GM12891 (cell line): ENCODE measurements around the gene PSMC3.

Experiments
- DNase-seq: peaks from one replicate; pipeline ENCODE4 v3.0.0; 2011; ENCODE audit warnings: low spot score; ENCODE audit not compliant: insufficient read length
- FAIRE-seq: peaks from 2 replicates; lab custom pipeline; 2011; peaks lifted over from hg19 to GRCh38; lab: Jason Lieb, UNC
- PAX5 ChIP-seq: IDR thresholded peaks from 2 replicates; pipeline ENCODE4 v1.6.1; 2011; ENCODE audit warnings: low read length, moderate library complexity, mild to moderate bottlenecking; ENCODE audit not compliant: insufficient read depth, severe bottlenecking
- POLR2A ChIP-seq: IDR thresholded peaks from 2 replicates; pipeline ENCODE4 v1.6.1; 2011; ENCODE audit warnings: low read depth, low read length, control low read depth
- POLR2AphosphoS5 ChIP-seq: IDR thresholded peaks from 2 replicates; pipeline ENCODE4 v1.6.1; 2011; ENCODE audit warnings: low read depth, low read length, control low read depth
- POU2F2 ChIP-seq: IDR thresholded peaks from 2 replicates; pipeline ENCODE4 v1.6.1; 2011; ENCODE audit warnings: low read depth, mild to moderate bottlenecking, control low read depth, low read length, moderate library complexity
- SPI1 ChIP-seq: IDR thresholded peaks from 2 replicates; pipeline ENCODE4 v1.6.1; 2011; ENCODE audit warnings: low read depth, low read length, control low read depth
- TAF1 ChIP-seq: IDR thresholded peaks from 2 replicates; pipeline ENCODE4 v1.6.1; 2011; ENCODE audit warnings: low read depth, low read length, control low read depth

Gene PSMC3

GRCh38 chr11:47372422-47372821, 53.8 kb downstream of the PSMC3 start:
- no peak for TF ChIP-seq POLR2AphosphoS5
- no peak for TF ChIP-seq PAX5
- no peak for TF ChIP-seq SPI1
- TF ChIP-seq POU2F2, result no peak
- no peak for TF ChIP-seq TAF1
- TF ChIP-seq POLR2A, result no peak
- no peak for DNase-seq
- no peak for FAIRE-seq

- DNase-seq, result no peak
- no peak for FAIRE-seq
- TF ChIP-seq TAF1 (no peak), PAX5 (no peak), POU2F2 (no peak), SPI1 (no peak), POLR2AphosphoS5 (no peak)
Observed at GRCh38 chr11:47369676-47370075, 56.6 kb downstream of the PSMC3 start.
